Measurements from ENCODE around the gene CARD9. TPM values are rescaled to one million over a fixed set of nuclear protein-coding genes. Genes with fewer than 3 reads are reported as not detected.
A peak's percentile ranks its signal among the peaks of the same experiment; 100 is the strongest.

Gene CARD9
- total RNA-seq, 4 donors from 2014 or later = 0.27 to 1.5 (median 0.74) TPM

DNA sequence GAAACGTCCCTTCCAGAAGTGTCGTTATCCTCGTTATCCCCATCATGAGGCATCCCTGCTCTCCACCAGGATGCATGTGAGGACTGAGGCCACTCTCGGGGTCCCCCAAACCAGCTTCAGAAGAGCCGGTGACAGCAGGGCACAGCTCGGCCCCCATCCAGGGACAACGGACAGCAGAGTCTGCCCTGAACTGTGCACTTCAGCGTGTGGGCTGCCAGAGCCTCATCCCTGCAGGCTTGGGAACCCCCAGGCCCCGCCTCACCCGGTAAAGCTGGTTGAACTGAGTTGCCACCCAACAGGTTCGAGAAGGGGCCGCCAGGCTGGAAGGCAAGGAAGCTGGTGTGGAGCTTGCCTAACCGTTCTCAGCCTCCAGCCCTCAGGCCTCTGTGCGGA, 710 bp upstream of the CARD9 start:
- Histone ChIP-seq H3K9me3 (no peaks in the 10 kb centered on the region), H3K27ac (no peak overlapping the region), H3K4me1 (peaks cover 4 to 18% of the 10 kb centered on the region in 2 donors), H3K36me3 (peaks cover 3 to 9% of the 10 kb centered on the region in 2 donors), H3K4me3 (replicated peaks in 1 of 3) (no peak overlapping the region), H3K27me3 (no peaks in the 10 kb centered on the region)
- no peak for DNase-seq
- intact Hi-C loops (cut with DNase I) = no loop called here
- TF ChIP-seq POLR2A (IDR thresholded peaks at IDR 0.05) (no peak), CTCF (IDR thresholded peaks at IDR 0.05) (no peak)
- 87 to 94% methylated on average over 9 to 14 of the region's 14 CpGs for WGBS, 2 donors

- Histone ChIP-seq H3K27ac (no peak overlapping the region), H3K9me3 (no peaks in the 10 kb centered on the region), H3K4me3 (replicated peaks in 1 of 3) (no peak overlapping the region), H3K36me3 (no peaks in the 10 kb centered on the region), H3K27me3 (no peaks in the 10 kb centered on the region), H3K4me1 (peaks cover 4 to 18% of the 10 kb centered on the region in 2 donors)
- 11 to 18% methylated on average over 9 to 14 of the region's 21 CpGs for WGBS, 2 donors
- intact Hi-C loops (cut with DNase I) = no loop called here
- TF ChIP-seq CTCF (IDR thresholded peaks at IDR 0.05) (no peak), POLR2A (IDR thresholded peaks at IDR 0.05) (no peak)
- DNase-seq = peak; percentile 62 to 63
These were observed 739 bp downstream of the CARD9 start for GRCh38 chr9:136372561-136373299.

DNA sequence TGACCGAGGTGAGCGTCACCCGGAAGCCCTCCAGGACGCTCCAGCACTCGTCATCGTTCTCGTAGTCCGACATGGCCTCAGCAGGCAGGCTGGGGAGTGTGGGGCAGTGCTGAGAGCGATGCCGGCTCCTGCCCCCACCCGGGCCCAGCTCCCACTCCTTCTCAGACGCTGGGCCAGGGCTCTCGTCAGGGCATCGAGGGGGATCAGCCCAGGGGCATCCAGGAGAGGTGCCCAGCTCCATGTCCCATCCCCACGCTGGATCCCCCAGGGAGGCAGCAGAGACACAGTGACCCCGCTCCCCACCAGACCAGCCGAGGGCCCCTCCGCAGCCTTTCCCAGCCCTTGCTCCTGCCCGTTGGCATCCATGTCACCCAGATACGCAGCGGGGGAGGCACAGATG, 1.5 kb downstream of the CARD9 start:
- 76 to 93% methylated on average over 8 to 16 of the region's 21 CpGs for WGBS, 2 donors
- intact Hi-C loops (cut with DNase I) = no loop called here
- Histone ChIP-seq H3K27me3 (no peaks in the 10 kb centered on the region), H3K27ac (no peak overlapping the region), H3K36me3 (no peaks in the 10 kb centered on the region), H3K9me3 (no peaks in the 10 kb centered on the region), H3K4me3 (replicated peaks in 1 of 3) (no peak overlapping the region), H3K4me1 (peaks cover 4 to 18% of the 10 kb centered on the region in 2 donors)
- TF ChIP-seq POLR2A (IDR thresholded peaks at IDR 0.05) = no peak
- TF ChIP-seq CTCF (IDR thresholded peaks at IDR 0.05) = no peak
- DNase-seq = no peak

DNA sequence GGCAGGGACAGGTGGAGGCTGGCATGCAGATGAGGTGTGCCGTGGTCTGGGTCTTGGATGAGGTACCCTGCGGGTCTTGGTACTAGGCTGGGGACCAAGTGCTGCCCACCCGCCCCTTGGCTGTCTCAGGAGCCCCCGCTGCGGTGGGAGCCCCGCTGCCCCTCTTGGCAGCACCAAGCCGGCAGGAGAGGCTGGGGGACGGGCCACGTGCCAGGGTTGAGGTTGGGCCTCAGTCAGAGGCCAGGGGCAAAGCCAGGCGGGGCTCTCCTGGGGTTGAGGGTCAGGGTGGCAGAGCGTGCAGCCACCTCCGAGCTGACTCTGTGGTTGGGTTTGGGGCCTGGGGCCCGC, 2.0 kb downstream of the CARD9 start:
- Histone ChIP-seq H3K4me3 (replicated peaks in 1 of 3) (no peak overlapping the region), H3K4me1 (peaks cover 4 to 18% of the 10 kb centered on the region in 2 donors), H3K9me3 (no peaks in the 10 kb centered on the region), H3K27ac (no peak overlapping the region), H3K36me3 (no peaks in the 10 kb centered on the region), H3K27me3 (no peaks in the 10 kb centered on the region)
- intact Hi-C loops (cut with DNase I) = no loop called here
- WGBS, 2 donors = 100% methylated on average over 1 to 2 of the region's 13 CpGs
- DNase-seq = no peak
- no peak for TF ChIP-seq CTCF (IDR thresholded peaks at IDR 0.05)
- no peak for TF ChIP-seq POLR2A (IDR thresholded peaks at IDR 0.05)

DNA sequence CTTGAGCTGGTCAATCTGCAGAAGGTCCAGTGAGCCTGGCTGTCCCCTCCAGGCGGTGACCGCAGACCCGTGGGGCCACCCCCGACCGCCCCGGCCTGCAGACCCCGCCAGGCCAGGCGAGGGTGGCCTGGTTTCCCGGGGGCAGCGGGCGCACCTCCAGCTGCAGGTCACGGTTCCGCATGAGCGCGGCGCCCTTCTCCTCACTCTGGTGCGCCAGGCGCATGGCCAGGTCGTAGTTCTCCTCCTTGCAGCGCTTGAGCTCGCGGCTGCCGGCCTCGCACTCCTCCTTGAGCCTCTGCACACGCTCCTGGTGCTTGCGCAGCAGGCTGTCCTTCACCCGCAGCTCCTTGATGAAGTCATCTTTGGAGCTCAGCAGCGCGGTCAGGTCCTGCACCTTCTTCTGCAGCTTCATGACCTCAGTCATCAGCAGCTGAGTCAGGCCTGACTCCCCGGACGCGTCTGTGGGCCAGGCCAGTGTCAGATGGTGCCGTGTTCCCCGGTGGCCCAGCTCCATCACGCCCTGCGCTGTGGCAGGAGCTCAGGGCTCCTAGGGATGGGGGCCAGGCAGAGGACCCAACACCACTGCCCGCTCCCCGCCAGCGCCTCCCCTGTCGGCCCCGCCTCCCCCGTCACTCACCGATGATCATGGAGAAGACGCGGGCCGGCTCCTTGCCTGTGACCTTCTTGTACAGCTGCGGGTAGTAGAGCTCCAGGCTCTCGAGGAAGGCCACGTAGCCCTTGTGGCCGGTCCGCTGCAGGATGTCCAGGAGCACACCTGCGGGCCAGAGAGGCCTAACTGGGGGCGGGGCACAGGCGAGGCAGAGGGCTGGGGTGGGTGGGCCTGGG, 2.6 kb downstream of the CARD9 start:
- no peak for TF ChIP-seq POLR2A (IDR thresholded peaks at IDR 0.05)
- no peak for TF ChIP-seq CTCF (IDR thresholded peaks at IDR 0.05)
- intact Hi-C loops (cut with DNase I) = no loop called here
- no peaks in the 10 kb centered on the region for H3K27me3 ChIP-seq
- no peak overlapping the region for H3K27ac ChIP-seq
- H3K4me1 ChIP-seq = peaks cover 4 to 18% of the 10 kb centered on the region in 2 donors
- 94 to 96% methylated on average over 37 to 41 of the region's 54 CpGs for WGBS, 2 donors
- H3K36me3 ChIP-seq = no peaks in the 10 kb centered on the region
- no peaks in the 10 kb centered on the region for H3K9me3 ChIP-seq
- no peak for DNase-seq
- no peak overlapping the region for H3K4me3 ChIP-seq (replicated peaks in 1 of 3)

Data from thyroid gland (tissue), 4 donors.